Gastroesophageal sphincter (tissue), 4 donors: ENCODE measurements around the gene CEP43. TPM values are rescaled to one million over a fixed set of nuclear protein-coding genes. Genes with fewer than 3 reads are reported as not detected.

Experiments used
- ATAC-seq: fragments of 150-250 bp; one replicate; pipeline ENCODE4 v1.9.1; 2016; ENCODE audit warnings: mild to moderate bottlenecking, moderate library complexity
- H3K27ac ChIP-seq, 4 donors: fragments of 200-600 bp; sonication (generic) in 3 of 4; 1 replicate in 3 of 4; 2 replicates in 1 of 4; pipeline ENCODE4 v1.5.1; 2016 to 2019
- H3K27me3 ChIP-seq: fragments of 200-600 bp; sonication (generic); one replicate; pipeline ENCODE4 v1.5.1; 2019
- H3K36me3 ChIP-seq, 2 donors: fragments of 200-600 bp; sonication (generic); one replicate each; pipeline ENCODE4 v1.5.1; 2019; ENCODE audit warnings: control low read depth in 1 of 2
- H3K4me1 ChIP-seq, 3 donors: fragments of 200-600 bp; sonication (generic); 1 replicate in 2 of 3; 2 replicates in 1 of 3; pipeline ENCODE4 v1.5.1; 2016 to 2019; ENCODE audit warnings: control low read depth in 2 of 3
- H3K4me3 ChIP-seq, 2 donors: fragments of 200-600 bp; sonication (generic); one replicate each; pipeline ENCODE4 v1.5.1; 2019; ENCODE audit warnings: mild to moderate bottlenecking in 1 of 2, moderate library complexity in 1 of 2
- H3K9me3 ChIP-seq, 3 donors: fragments of 200-600 bp; sonication (generic); one replicate each; pipeline ENCODE4 v1.5.1; 2017 to 2019; ENCODE audit warnings: control low read depth in 2 of 3
- CTCF ChIP-seq, 4 experiments: fragments of 200-600 bp in 2 of 4; fragments of 450-650 bp in 2 of 4; sonication (generic) in 1 of 4; IDR thresholded peaks; one replicate each; pipeline ENCODE4 v1.5.1; 2017 to 2019; ENCODE audit warnings: antibody characterized with exemption in 4 of 4, mild to moderate bottlenecking in 2 of 4, moderate library complexity in 2 of 4
- EP300 ChIP-seq: sonication (generic); formaldehyde crosslinking; IDR thresholded peaks from one replicate; pipeline ENCODE4 v1.6.1; 2017; ENCODE audit warnings: antibody characterized with exemption, mild to moderate bottlenecking
- POLR2A ChIP-seq, 2 donors: fragments of 450-650 bp; IDR thresholded peaks; one replicate each; pipeline ENCODE4 v1.6.1; 2017; ENCODE audit warnings: antibody characterized with exemption in 2 of 2, mild to moderate bottlenecking in 2 of 2, moderate library complexity in 1 of 2
- POLR2AphosphoS5 ChIP-seq: sonication (generic); formaldehyde crosslinking; IDR thresholded peaks from one replicate; pipeline ENCODE4 v1.6.1; 2017; ENCODE audit warnings: antibody characterized with exemption
- WGBS, 2 donors: methylation state at CpG; one replicate each; pipeline ENCODE4 v1.1.5; 2018; ENCODE audit warnings: low coverage in 1 of 2; 5-methylcytosine and 5-hydroxymethylcytosine counted together
- total RNA-seq, 4 donors: library from RNA; depleted of rRNA; stranded (reverse); fragments of >200 nt; gene quantifications; one replicate each; pipeline ENCODE4 v1.1.0, GENCODE V29; 2016

Gene CEP43
- total RNA-seq, 4 donors from 2014 or later: 10.9 to 17.9 (median 11.7) TPM

DNA sequence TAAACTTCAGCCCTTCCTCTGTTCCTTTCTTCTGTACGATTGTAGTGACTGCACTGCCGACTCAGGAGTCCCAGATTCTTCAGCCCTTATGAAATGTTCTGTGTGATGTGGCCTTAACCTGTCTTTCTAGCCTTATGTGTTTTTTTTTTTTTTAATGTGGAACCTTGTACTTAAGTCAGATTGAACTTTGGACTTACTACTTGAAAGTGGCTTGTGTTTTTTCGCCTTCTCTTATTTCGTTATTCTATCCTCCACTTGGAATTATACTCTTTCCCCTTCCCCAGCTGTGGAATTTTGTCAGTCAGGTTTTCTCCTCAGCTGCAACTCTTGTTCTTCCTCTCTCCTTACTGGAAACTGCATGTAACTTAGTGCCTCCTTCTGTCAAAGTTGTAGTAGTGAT, 8.8 kb downstream of the CEP43 start:
- 84 to 98% methylated on average over 4 of the region's 4 CpGs for WGBS, 2 donors
- no peak for ATAC-seq

GRCh38 chr6:167013067-167013466, 13.9 kb downstream of the CEP43 start:
- Histone ChIP-seq H3K36me3 (peaks cover 0 to 71% of the 10 kb centered on the region in 2 donors), H3K27ac (no peak overlapping the region)
- ATAC-seq: no peak

More for the DNA sequence above, 8.8 kb downstream of the CEP43 start:
- H3K36me3 ChIP-seq: peaks cover 0 to 57% of the 10 kb centered on the region in 2 donors
- no peaks in the 10 kb centered on the region for H3K27me3 ChIP-seq
- H3K4me1 ChIP-seq: peaks cover 0 to 11% (median 0%) of the 10 kb centered on the region in 3 donors
- no peak overlapping the region for H3K4me3 ChIP-seq
- TF ChIP-seq POLR2AphosphoS5 (no peak), EP300 (no peak), CTCF (IDR thresholded peaks at IDR 0.05) (no peak), POLR2A (IDR thresholded peaks at IDR 0.05) (no peak)
- H3K27ac ChIP-seq: no peak overlapping the region
- H3K9me3 ChIP-seq: no peaks in the 10 kb centered on the region

GRCh38 chr6:167013946-167014345, 14.7 kb downstream of the CEP43 start:
- no peak for ATAC-seq
- Histone ChIP-seq H3K4me1 (no peaks in the 10 kb centered on the region), H3K9me3 (no peaks in the 10 kb centered on the region), H3K27ac (no peak overlapping the region), H3K27me3 (no peaks in the 10 kb centered on the region), H3K4me3 (no peak overlapping the region), H3K36me3 (peaks cover 0 to 68% of the 10 kb centered on the region in 2 donors)
- no peak for TF ChIP-seq CTCF (IDR thresholded peaks at IDR 0.05)
- no peak for TF ChIP-seq EP300
- TF ChIP-seq POLR2AphosphoS5: no peak
- TF ChIP-seq POLR2A (IDR thresholded peaks at IDR 0.05): no peak
- 82 to 92% methylated on average over 4 of the region's 4 CpGs for WGBS, 2 donors

More at GRCh38 chr6:167013067-167013466, 13.9 kb downstream of the CEP43 start:
- no peak overlapping the region for H3K4me3 ChIP-seq
- TF ChIP-seq CTCF (IDR thresholded peaks at IDR 0.05) (no peak), EP300 (no peak), POLR2AphosphoS5 (no peak)
- H3K27me3 ChIP-seq: no peaks in the 10 kb centered on the region
- no peaks in the 10 kb centered on the region for H3K9me3 ChIP-seq
- H3K4me1 ChIP-seq: no peaks in the 10 kb centered on the region
- 100% methylated on average over 1 of the region's 1 CpG; no CpG with 5 or more reads in 1 of the 2 donors for WGBS, 2 donors

DNA sequence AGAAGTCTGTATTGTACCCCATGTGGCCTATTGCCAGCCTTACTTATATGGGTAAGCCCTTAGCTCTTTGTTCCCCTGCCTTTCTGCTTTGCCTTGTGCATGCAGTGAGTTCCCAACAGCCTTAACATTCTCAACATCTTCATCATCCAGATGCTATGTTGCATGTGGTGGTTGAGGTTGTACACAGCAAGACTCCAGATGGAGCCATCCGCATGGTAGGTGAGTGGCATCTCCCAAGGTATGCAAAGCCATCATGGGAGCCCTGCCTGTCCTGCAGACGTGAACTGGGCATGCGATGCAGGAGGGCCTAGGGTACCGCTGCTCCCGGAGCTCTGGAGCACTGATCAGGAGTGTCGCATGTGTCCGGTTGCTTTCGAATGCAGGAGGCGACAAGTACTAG, 16.1 kb downstream of the CEP43 start:
- Histone ChIP-seq H3K27me3 (no peaks in the 10 kb centered on the region), H3K27ac (no peak overlapping the region), H3K4me1 (no peaks in the 10 kb centered on the region), H3K4me3 (no peak overlapping the region), H3K9me3 (no peaks in the 10 kb centered on the region), H3K36me3 (peaks cover 0 to 75% of the 10 kb centered on the region in 2 donors)
- TF ChIP-seq EP300 (no peak), CTCF (IDR thresholded peaks at IDR 0.05) (no peak), POLR2AphosphoS5 (no peak), POLR2A (IDR thresholded peaks at IDR 0.05) (no peak)
- no peak for ATAC-seq
- WGBS, 2 donors: 98 to 100% methylated on average over 3 to 9 of the region's 9 CpGs

- Histone ChIP-seq H3K4me1 (no peaks in the 10 kb centered on the region), H3K27ac (no peak overlapping the region), H3K27me3 (no peaks in the 10 kb centered on the region), H3K9me3 (no peaks in the 10 kb centered on the region), H3K4me3 (no peak overlapping the region), H3K36me3 (peaks cover 0 to 58% of the 10 kb centered on the region in 2 donors)
- ATAC-seq: no peak
- 91 to 100% methylated on average over 3 of the region's 3 CpGs for WGBS, 2 donors
- TF ChIP-seq EP300 (no peak), POLR2AphosphoS5 (no peak), CTCF (IDR thresholded peaks at IDR 0.05) (no peak), POLR2A (IDR thresholded peaks at IDR 0.05) (no peak)
Observed at GRCh38 chr6:167020206-167020605, 21.0 kb downstream of the CEP43 start.
